ENCODE measurements around the gene SLC1A1. TPM values are rescaled to one million over a fixed set of nuclear protein-coding genes. Genes with fewer than 3 reads are reported as not detected.

The SLC1A1 gene
- total RNA-seq, 1 donor from 2014 or later = 1.4 TPM

DNA sequence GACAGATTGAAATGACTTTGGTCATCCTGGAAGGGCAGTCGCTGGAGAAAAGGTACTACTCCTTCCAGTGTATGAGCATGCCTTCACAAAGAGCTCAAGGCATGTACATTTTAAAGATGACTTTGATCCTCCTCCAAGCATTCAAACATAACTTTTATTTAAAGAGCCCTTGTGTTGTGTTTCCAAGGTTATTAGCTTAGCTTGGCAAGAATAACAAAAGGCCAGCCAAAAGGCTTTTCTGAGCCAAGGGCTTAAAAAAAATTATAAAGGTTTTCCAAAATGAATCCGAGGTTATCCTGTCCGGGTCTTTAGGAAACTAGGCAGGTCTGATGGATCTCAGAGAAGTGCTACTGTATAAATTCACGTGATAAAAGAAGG, 100.8 kb downstream of the SLC1A1 start:
- Mint-ChIP-seq H3K27ac (no peak overlapping the region), H3K4me3 (no peak overlapping the region), H3K4me1 (no peaks in the 10 kb centered on the region), H3K9me3 (no peaks in the 10 kb centered on the region), H3K27me3 (peaks cover 6% of the 10 kb centered on the region), H3K36me3 (ENCODE audit: low read depth) (no peaks in the 10 kb centered on the region)
- ChIA-PET POLR2A (no interaction called here), CTCF (no interaction called here)
- TF ChIP-seq, protein P1, sequence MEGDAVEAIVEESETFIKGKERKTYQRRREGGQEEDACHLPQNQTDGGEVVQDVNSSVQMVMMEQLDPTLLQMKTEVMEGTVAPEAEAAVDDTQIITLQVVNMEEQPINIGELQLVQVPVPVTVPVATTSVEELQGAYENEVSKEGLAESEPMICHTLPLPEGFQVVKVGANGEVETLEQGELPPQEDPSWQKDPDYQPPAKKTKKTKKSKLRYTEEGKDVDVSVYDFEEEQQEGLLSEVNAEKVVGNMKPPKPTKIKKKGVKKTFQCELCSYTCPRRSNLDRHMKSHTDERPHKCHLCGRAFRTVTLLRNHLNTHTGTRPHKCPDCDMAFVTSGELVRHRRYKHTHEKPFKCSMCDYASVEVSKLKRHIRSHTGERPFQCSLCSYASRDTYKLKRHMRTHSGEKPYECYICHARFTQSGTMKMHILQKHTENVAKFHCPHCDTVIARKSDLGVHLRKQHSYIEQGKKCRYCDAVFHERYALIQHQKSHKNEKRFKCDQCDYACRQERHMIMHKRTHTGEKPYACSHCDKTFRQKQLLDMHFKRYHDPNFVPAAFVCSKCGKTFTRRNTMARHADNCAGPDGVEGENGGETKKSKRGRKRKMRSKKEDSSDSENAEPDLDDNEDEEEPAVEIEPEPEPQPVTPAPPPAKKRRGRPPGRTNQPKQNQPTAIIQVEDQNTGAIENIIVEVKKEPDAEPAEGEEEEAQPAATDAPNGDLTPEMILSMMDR (IDR thresholded peaks at IDR 0.05) = no peak
- no peak for DNase-seq
- ATAC-seq (ENCODE audit: low read depth) = no peak
- intact Hi-C loops (cut with micrococcal nuclease) = no loop called here

GRCh38 chr9:4592295-4592694, 102.0 kb downstream of the SLC1A1 start:
- Mint-ChIP-seq H3K9me3 (no peaks in the 10 kb centered on the region), H3K27ac (no peak overlapping the region), H3K4me1 (peaks cover 5% of the 10 kb centered on the region), H3K36me3 (ENCODE audit: low read depth) (no peaks in the 10 kb centered on the region), H3K4me3 (no peak overlapping the region), H3K27me3 (peaks cover 6% of the 10 kb centered on the region)
- ChIA-PET CTCF (no interaction called here), POLR2A (no interaction called here)
- no peak for ATAC-seq (ENCODE audit: low read depth)
- no peak for DNase-seq
- TF ChIP-seq, protein P1 (IDR thresholded peaks at IDR 0.05) = no peak
- intact Hi-C loops (cut with micrococcal nuclease) = no loop called here

GRCh38 chr9:4592886-4593285, 102.6 kb downstream of the SLC1A1 start:
- TF ChIP-seq, protein P1 (IDR thresholded peaks at IDR 0.05) = no peak
- H3K4me3 Mint-ChIP-seq = no peak overlapping the region
- H3K4me1 Mint-ChIP-seq = peaks cover 5% of the 10 kb centered on the region
- H3K27ac Mint-ChIP-seq = no peak overlapping the region
- H3K27me3 Mint-ChIP-seq = peaks cover 6% of the 10 kb centered on the region
- ATAC-seq (ENCODE audit: low read depth) = no peak
- no peaks in the 10 kb centered on the region for H3K9me3 Mint-ChIP-seq
- ChIA-PET CTCF (no interaction called here), POLR2A (no interaction called here)
- no peaks in the 10 kb centered on the region for H3K36me3 Mint-ChIP-seq (ENCODE audit: low read depth)
- intact Hi-C loops (cut with micrococcal nuclease) = no loop called here
- no peak for DNase-seq

DNA sequence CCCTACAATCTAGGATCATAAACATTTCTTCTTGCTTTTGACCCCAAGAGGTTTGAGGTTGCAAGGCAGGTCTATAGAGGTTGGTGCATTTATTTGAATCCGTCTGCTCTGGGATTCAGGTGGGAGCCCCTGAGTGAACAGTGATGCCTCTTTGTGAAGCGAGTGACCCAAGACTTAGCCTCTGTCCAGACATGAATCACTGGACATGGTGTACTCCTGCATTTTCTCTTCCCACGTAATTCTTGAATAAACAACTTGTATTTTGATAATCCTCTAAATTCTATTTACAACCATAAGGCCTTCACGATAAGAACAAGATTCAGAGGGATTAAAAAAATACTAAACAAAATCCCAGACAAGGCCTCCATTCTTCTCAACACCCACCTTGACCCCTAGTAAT, 104.3 kb downstream of the SLC1A1 start:
- TF ChIP-seq, protein P1 (IDR thresholded peaks at IDR 0.05) = no peak
- Mint-ChIP-seq H3K27ac (no peak overlapping the region), H3K36me3 (ENCODE audit: low read depth) (no peaks in the 10 kb centered on the region), H3K27me3 (peaks cover 6% of the 10 kb centered on the region), H3K9me3 (no peaks in the 10 kb centered on the region), H3K4me1 (peaks cover 5% of the 10 kb centered on the region), H3K4me3 (no peak overlapping the region)
- POLR2A ChIA-PET = no interaction called here
- intact Hi-C loops (cut with micrococcal nuclease) = no loop called here
- ATAC-seq (ENCODE audit: low read depth) (no peak), DNase-seq (no peak)
- CTCF ChIA-PET = no interaction called here

GRCh38 chr9:4594994-4595393, 104.7 kb downstream of the SLC1A1 start:
- H3K4me3 Mint-ChIP-seq = no peak overlapping the region
- no peaks in the 10 kb centered on the region for H3K36me3 Mint-ChIP-seq (ENCODE audit: low read depth)
- H3K9me3 Mint-ChIP-seq = no peaks in the 10 kb centered on the region
- intact Hi-C loops (cut with micrococcal nuclease) = no loop called here
- POLR2A ChIA-PET = no interaction called here
- peaks cover 6% of the 10 kb centered on the region for H3K27me3 Mint-ChIP-seq
- no peak for DNase-seq
- no peak overlapping the region for H3K27ac Mint-ChIP-seq
- no peak for ATAC-seq (ENCODE audit: low read depth)
- CTCF ChIA-PET = no interaction called here
- H3K4me1 Mint-ChIP-seq = peaks cover 5% of the 10 kb centered on the region
- TF ChIP-seq, protein P1 (IDR thresholded peaks at IDR 0.05) = no peak
